ENCODE measurements around the gene ZNF286A. TPM values are rescaled to one million over a fixed set of nuclear protein-coding genes. Genes with fewer than 3 reads are reported as not detected.
"Not testable (repeated sequence)": the region's sequence is repeated elsewhere in the genome, so short reads cannot be mapped to it uniquely, and the experiment has no call there.

ZNF286A gene
- total and polyA plus RNA-seq, 2 donors (not counting 3 experiments of a cell fraction or from before 2014, with no cell fraction given): 11.7 to 46.5 TPM

- BruUV-seq (replicated peaks): no TSS peak
- CTCF ChIA-PET: no interaction called here
- H3K4me3 ChIP-seq (replicated peaks in 1 of 3; ENCODE audit: insufficient read depth in 1 of 3, low read depth in 1 of 3, low read length in 3 of 3): no peak overlapping the region
- no peak for FAIRE-seq
- no peaks in the 10 kb centered on the region for H3K36me3 ChIP-seq (ENCODE audit: control insufficient read depth in 2 of 2, extremely low read depth in 1 of 2, insufficient read depth in 2 of 2, low read length in 2 of 2)
- H3K4me1 ChIP-seq (ENCODE audit: control insufficient read depth, extremely low read depth, insufficient read depth, low read length): no peaks in the 10 kb centered on the region
- TF ChIP-seq CTCF (IDR thresholded peaks at IDR 0.05; ENCODE audit: extremely low read depth in 1 of 2, insufficient read depth in 1 of 2, low read depth in 1 of 2, low read length in 2 of 2) (no peak), POLR2AphosphoS5 (IDR thresholded peaks at IDR 0.05; ENCODE audit: insufficient read depth, low read depth, low read length) (no peak), GATA2 (IDR thresholded peaks at IDR 0.05; ENCODE audit: insufficient read depth, insufficient read length, low read depth, low read length) (no peak), POLR2A (IDR thresholded peaks at IDR 0.05; ENCODE audit: low read depth, low read length) (no peak), MAX (IDR thresholded peaks at IDR 0.05; ENCODE audit: insufficient read depth, insufficient read length) (no peak), FOS (IDR thresholded peaks at IDR 0.05; ENCODE audit: borderline replicate concordance, insufficient read depth, low read length) (no peak), EZH2 (IDR thresholded peaks at IDR 0.05; ENCODE audit: borderline replicate concordance, low read depth, low read length, severe bottlenecking) (no peak), JUN (IDR thresholded peaks at IDR 0.05; ENCODE audit: borderline replicate concordance, insufficient read depth, insufficient read length, low read depth) (no peak)
- dilution Hi-C loops (cut with MboI; ENCODE audit: extremely low pct_ligation_motif_present, low sequenced_read_pairs) (no loop called here), intact Hi-C loops (cut with micrococcal nuclease) (no loop called here)
- H2AFZ ChIP-seq (ENCODE audit: low read depth, low read length): no peak overlapping the region
- no peaks in the 10 kb centered on the region for H3K27me3 ChIP-seq (ENCODE audit: control insufficient read depth in 2 of 2, insufficient read depth in 2 of 2, low read length in 2 of 2)
- no peak overlapping the region for H3K27ac ChIP-seq (ENCODE audit: insufficient read depth, low read depth, low read length)
- no peak for DNase-seq (ENCODE audit: low read depth, low spot score)
- H4K20me1 ChIP-seq (replicated peaks; ENCODE audit: control insufficient read depth, extremely low read depth, insufficient read depth, low read length): no peaks in the 10 kb centered on the region
- no peak overlapping the region for H3K9ac ChIP-seq (replicated peaks; ENCODE audit: extremely low read depth, insufficient read depth, low read length)
- no peaks in the 10 kb centered on the region for H3K79me2 ChIP-seq (ENCODE audit: control insufficient read depth, insufficient read depth, low read length)
- POLR2A ChIA-PET: no interaction called here
- no peak overlapping the region for H3K4me2 ChIP-seq (ENCODE audit: insufficient read depth, low read length)
- no peaks in the 10 kb centered on the region for H3K9me3 ChIP-seq (replicated peaks; ENCODE audit: control insufficient read depth, insufficient read depth, low read length)
- H3K9me1 ChIP-seq (replicated peaks; ENCODE audit: control insufficient read depth, extremely low read depth, insufficient read depth, low read length): no peaks in the 10 kb centered on the region
Observed at GRCh38 chr17:15738066-15738465, 38.5 kb downstream of the ZNF286A start.

GRCh38 chr17:15739259-15739658, 39.7 kb downstream of the ZNF286A start:
- H3K4me2 ChIP-seq (ENCODE audit: insufficient read depth, low read length); H3K4me3 ChIP-seq (replicated peaks in 1 of 3; ENCODE audit: insufficient read depth in 1 of 3, low read depth in 1 of 3, low read length in 3 of 3); CTCF ChIA-PET; H3K36me3 ChIP-seq (ENCODE audit: control insufficient read depth in 2 of 2, extremely low read depth in 1 of 2, insufficient read depth in 2 of 2, low read length in 2 of 2); H3K9ac ChIP-seq (replicated peaks; ENCODE audit: extremely low read depth, insufficient read depth, low read length); H4K20me1 ChIP-seq (replicated peaks; ENCODE audit: control insufficient read depth, extremely low read depth, insufficient read depth, low read length); BruUV-seq (replicated peaks); POLR2A ChIA-PET; intact Hi-C loops (cut with micrococcal nuclease); H3K9me3 ChIP-seq (replicated peaks; ENCODE audit: control insufficient read depth, insufficient read depth, low read length); H3K9me1 ChIP-seq (replicated peaks; ENCODE audit: control insufficient read depth, extremely low read depth, insufficient read depth, low read length); H3K79me2 ChIP-seq (ENCODE audit: control insufficient read depth, insufficient read depth, low read length); H3K27me3 ChIP-seq (ENCODE audit: control insufficient read depth in 2 of 2, insufficient read depth in 2 of 2, low read length in 2 of 2); FAIRE-seq; H3K27ac ChIP-seq (ENCODE audit: insufficient read depth, low read depth, low read length); H2AFZ ChIP-seq (ENCODE audit: low read depth, low read length); DNase-seq (ENCODE audit: low read depth, low spot score); H3K4me1 ChIP-seq (ENCODE audit: control insufficient read depth, extremely low read depth, insufficient read depth, low read length); dilution Hi-C loops (cut with MboI; ENCODE audit: extremely low pct_ligation_motif_present, low sequenced_read_pairs): not testable (repeated sequence)

GRCh38 chr17:15740041-15740440, 40.5 kb downstream of the ZNF286A start:
- H3K4me2 ChIP-seq (ENCODE audit: insufficient read depth, low read length); POLR2A ChIA-PET; H3K27ac ChIP-seq (ENCODE audit: insufficient read depth, low read depth, low read length); H3K9me1 ChIP-seq (replicated peaks; ENCODE audit: control insufficient read depth, extremely low read depth, insufficient read depth, low read length); BruUV-seq (replicated peaks); DNase-seq (ENCODE audit: low read depth, low spot score); H3K9me3 ChIP-seq (replicated peaks; ENCODE audit: control insufficient read depth, insufficient read depth, low read length); H3K9ac ChIP-seq (replicated peaks; ENCODE audit: extremely low read depth, insufficient read depth, low read length); CTCF ChIA-PET; H4K20me1 ChIP-seq (replicated peaks; ENCODE audit: control insufficient read depth, extremely low read depth, insufficient read depth, low read length); H3K36me3 ChIP-seq (ENCODE audit: control insufficient read depth in 2 of 2, extremely low read depth in 1 of 2, insufficient read depth in 2 of 2, low read length in 2 of 2); H3K27me3 ChIP-seq (ENCODE audit: control insufficient read depth in 2 of 2, insufficient read depth in 2 of 2, low read length in 2 of 2); intact Hi-C loops (cut with micrococcal nuclease); H2AFZ ChIP-seq (ENCODE audit: low read depth, low read length); dilution Hi-C loops (cut with MboI; ENCODE audit: extremely low pct_ligation_motif_present, low sequenced_read_pairs); H3K4me3 ChIP-seq (replicated peaks in 1 of 3; ENCODE audit: insufficient read depth in 1 of 3, low read depth in 1 of 3, low read length in 3 of 3); H3K4me1 ChIP-seq (ENCODE audit: control insufficient read depth, extremely low read depth, insufficient read depth, low read length); H3K79me2 ChIP-seq (ENCODE audit: control insufficient read depth, insufficient read depth, low read length); FAIRE-seq: not testable (repeated sequence)

Data from endothelial cell of umbilical vein (primary cell).